GM18507 (cell line): ENCODE results near the gene TTLL12.

Experiments used
- DNase-seq: peaks from one replicate; pipeline ENCODE4 v3.0.0; 2011; ENCODE audit warnings: low read depth; ENCODE audit not compliant: insufficient read length; ENCODE audit errors: extremely low spot score
- FAIRE-seq: peaks from 2 replicates; lab custom pipeline; 2011; peaks lifted over from hg19 to GRCh38; lab: Jason Lieb, UNC

The TTLL12 gene

GRCh38 chr22:43142880-43143562 lies 43.9 kb downstream of the TTLL12 start, which contains the start of gene MCAT:
Gene MCAT, minus strand, starts transcription at chr22:43143398. Its CDS starts 50 bp downstream, at chr22:43143348.
- DNase-seq, result peak; percentile 86
- peak; percentile 95 for FAIRE-seq

- no peak for DNase-seq
- no peak for FAIRE-seq
Observed at GRCh38 chr22:43136801-43137200, 50.1 kb downstream of the TTLL12 start.

- FAIRE-seq (peak; percentile 77), DNase-seq (no peak)
Observed at GRCh38 chr22:43136255-43136654, 50.7 kb downstream of the TTLL12 start.

- FAIRE-seq (no peak), DNase-seq (no peak)
Observed at GRCh38 chr22:43135565-43135964, 51.4 kb downstream of the TTLL12 start.

- DNase-seq, result no peak
- no peak for FAIRE-seq
Observed at GRCh38 chr22:43134553-43134952, 52.4 kb downstream of the TTLL12 start.

- DNase-seq (no peak), FAIRE-seq (no peak)
Observed at GRCh38 chr22:43133401-43133800, 53.5 kb downstream of the TTLL12 start.

GRCh38 chr22:43131773-43132501 lies 55.0 kb downstream of the TTLL12 start:
- DNase-seq, result no peak
- FAIRE-seq, result no peak

- no peak for DNase-seq
Observed at GRCh38 chr22:43129426-43130425, 57.2 kb downstream of the TTLL12 start.

GRCh38 chr22:43128928-43129424 lies 58.0 kb downstream of the TTLL12 start:
- FAIRE-seq, result no peak
- DNase-seq, result no peak

More at GRCh38 chr22:43129426-43130425, 57.2 kb downstream of the TTLL12 start:
- FAIRE-seq, result no peak

- no peak for DNase-seq
Observed at GRCh38 chr22:43128116-43128515, 58.8 kb downstream of the TTLL12 start.

GRCh38 chr22:43127166-43127908 lies 59.6 kb downstream of the TTLL12 start:
- no peak for DNase-seq
- FAIRE-seq, result no peak

More at GRCh38 chr22:43128116-43128515, 58.8 kb downstream of the TTLL12 start:
- FAIRE-seq, result no peak

- FAIRE-seq (no peak), DNase-seq (no peak)
Observed at GRCh38 chr22:43126501-43127165, 60.3 kb downstream of the TTLL12 start.

- DNase-seq (no peak), FAIRE-seq (peak; percentile 89)
Observed at GRCh38 chr22:43118953-43119458, 67.9 kb downstream of the TTLL12 start.

GRCh38 chr22:43118024-43118849 lies 68.7 kb downstream of the TTLL12 start:
- no peak for DNase-seq
- FAIRE-seq, result no peak

- DNase-seq (no peak), FAIRE-seq (no peak)
Observed at GRCh38 chr22:43116932-43117331, 70.0 kb downstream of the TTLL12 start.
